NCI-H1417 (cell line): ENCODE data around the gene NPRL2.

Experiments
- DNase-seq, 3 experiments: peaks; one replicate each; lab custom pipeline; 2025; lab: John Stamatoyannopoulos, UW

NPRL2 gene

GRCh38 chr3:50373146-50374051 is 22.8 kb upstream of the NPRL2 start:
- peak in 1 of 3 experiments; percentile 11 for DNase-seq

GRCh38 chr3:50372349-50372748 is 21.8 kb upstream of the NPRL2 start:
- peak in 1 of 3 experiments; percentile 33 for DNase-seq

GRCh38 chr3:50371133-50371685 is 20.6 kb upstream of the NPRL2 start:
- no peak for DNase-seq

GRCh38 chr3:50370594-50370993 is 20.0 kb upstream of the NPRL2 start:
- DNase-seq: peak in 1 of 3 experiments; percentile 6

GRCh38 chr3:50369012-50369670 is 18.6 kb upstream of the NPRL2 start:
- DNase-seq: no peak

GRCh38 chr3:50365842-50366220 is 15.3 kb upstream of the NPRL2 start:
- DNase-seq: no peak

GRCh38 chr3:50365080-50365841 is 14.7 kb upstream of the NPRL2 start:
- peak in 2 of 3 experiments; percentile 39 to 81 for DNase-seq

- no peak for DNase-seq
Observed at GRCh38 chr3:50364573-50365079, 14.1 kb upstream of the NPRL2 start.

- no peak for DNase-seq
Observed at GRCh38 chr3:50359760-50360110, 9.2 kb upstream of the NPRL2 start.

GRCh38 chr3:50358911-50359759 is 8.6 kb upstream of the NPRL2 start, which contains the start of gene TMEM115:
TMEM115 (minus strand) TSS chr3:50359521; CDS start chr3:50359063, 458 bp downstream.
- peak; percentile 89 to 96 (median 89) for DNase-seq

- DNase-seq: no peak
Observed at GRCh38 chr3:50358355-50358910, 7.9 kb upstream of the NPRL2 start.

GRCh38 chr3:50357481-50357880 is 6.9 kb upstream of the NPRL2 start:
- DNase-seq: no peak

- DNase-seq: no peak
Observed at GRCh38 chr3:50356553-50356952, 6.0 kb upstream of the NPRL2 start.

GRCh38 chr3:50355829-50356552 is 5.4 kb upstream of the NPRL2 start:
- DNase-seq: peak in 1 of 3 experiments; percentile 14

GRCh38 chr3:50354850-50355249 is 4.3 kb upstream of the NPRL2 start:
- no peak for DNase-seq

GRCh38 chr3:50354186-50354764 is 3.7 kb upstream of the NPRL2 start:
- DNase-seq: no peak

GRCh38 chr3:50353245-50354004 is 2.9 kb upstream of the NPRL2 start:
- no peak for DNase-seq

- peak in 1 of 3 experiments; percentile 3 for DNase-seq
Observed at GRCh38 chr3:50352781-50353180, 2.2 kb upstream of the NPRL2 start.

GRCh38 chr3:50351323-50351697 is 735 bp upstream of the NPRL2 start:
- DNase-seq: no peak
